Activated CD4-positive, alpha-beta T cell treated with anti-CD3 and anti-CD28 coated beads, Interleukin-2, amount 50 U/mL, for 24 hours (primary cell): Measurements from ENCODE around the gene GDF9.
"Not testable (repeated sequence)": the region's sequence is repeated elsewhere in the genome, so short reads cannot be mapped to it uniquely, and the experiment has no call there.

Source experiments
- DNase-seq, 2 donors: peaks; one replicate each; pipeline ENCODE4 v3.0.0-alpha.2; 2020; ENCODE audit warnings: low read depth in 1 of 2, low spot score in 1 of 2

The GDF9 gene

DNA sequence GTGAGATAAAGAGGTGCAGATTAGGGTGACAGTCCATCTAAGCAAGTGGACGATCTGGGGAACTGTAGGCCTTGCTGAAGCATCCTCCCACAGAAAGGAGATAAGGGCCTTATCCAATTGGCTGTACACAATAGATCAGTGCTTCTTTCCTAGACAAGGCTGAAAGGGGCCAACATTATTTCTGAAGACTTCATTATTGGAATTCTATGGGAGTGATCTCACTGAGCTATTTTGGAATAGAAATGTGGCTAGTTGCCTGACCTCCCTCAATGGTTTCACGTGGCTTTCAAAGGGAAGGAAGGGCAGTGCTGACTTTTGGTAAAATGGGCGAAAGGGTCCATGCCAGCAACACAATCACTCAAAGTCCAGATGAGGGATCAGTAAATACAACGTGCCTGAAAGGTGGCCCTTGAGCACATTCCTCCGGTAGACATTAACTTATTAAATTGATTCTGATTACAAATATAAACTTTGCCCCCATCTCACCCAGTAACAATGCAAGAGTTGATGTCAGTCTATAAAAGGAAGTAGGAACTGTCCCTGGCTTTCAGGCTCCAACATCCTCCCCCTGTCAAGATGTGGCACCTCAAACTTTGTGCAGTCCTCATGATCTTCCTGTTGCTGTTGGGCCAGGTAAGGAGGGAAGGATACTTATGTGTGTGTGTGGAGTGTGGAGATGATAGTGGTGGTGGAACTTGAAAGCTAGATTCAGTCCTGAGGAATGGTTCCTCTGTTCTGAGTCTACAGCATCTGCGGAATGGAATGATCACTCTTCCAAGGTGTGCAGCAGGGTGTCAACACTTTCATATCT lies 7.1 kb upstream of the GDF9 start, which contains the start of gene LEAP2:
Gene LEAP2, plus strand, starts transcription at position 550 of the 811 bp plus-strand sequence. Its CDS starts 27 bp downstream, at position 577.
- no peak for DNase-seq

DNA sequence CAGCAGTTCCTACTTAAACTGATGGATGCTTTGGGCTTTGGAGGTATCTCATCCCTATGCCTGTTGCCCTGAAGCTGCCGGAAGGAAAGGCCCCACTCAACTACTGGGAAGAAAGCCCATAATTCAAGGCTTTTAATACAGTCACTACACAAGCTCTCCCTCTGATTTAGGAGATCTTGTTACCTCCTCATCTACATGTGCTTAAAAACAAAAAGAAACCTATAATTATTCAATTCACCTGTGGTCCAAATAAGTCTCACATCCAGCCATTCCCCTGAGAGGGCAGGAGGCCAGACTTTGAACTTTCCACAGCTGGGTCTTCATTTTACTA lies 6.5 kb upstream of the GDF9 start:
- DNase-seq = no peak

DNA sequence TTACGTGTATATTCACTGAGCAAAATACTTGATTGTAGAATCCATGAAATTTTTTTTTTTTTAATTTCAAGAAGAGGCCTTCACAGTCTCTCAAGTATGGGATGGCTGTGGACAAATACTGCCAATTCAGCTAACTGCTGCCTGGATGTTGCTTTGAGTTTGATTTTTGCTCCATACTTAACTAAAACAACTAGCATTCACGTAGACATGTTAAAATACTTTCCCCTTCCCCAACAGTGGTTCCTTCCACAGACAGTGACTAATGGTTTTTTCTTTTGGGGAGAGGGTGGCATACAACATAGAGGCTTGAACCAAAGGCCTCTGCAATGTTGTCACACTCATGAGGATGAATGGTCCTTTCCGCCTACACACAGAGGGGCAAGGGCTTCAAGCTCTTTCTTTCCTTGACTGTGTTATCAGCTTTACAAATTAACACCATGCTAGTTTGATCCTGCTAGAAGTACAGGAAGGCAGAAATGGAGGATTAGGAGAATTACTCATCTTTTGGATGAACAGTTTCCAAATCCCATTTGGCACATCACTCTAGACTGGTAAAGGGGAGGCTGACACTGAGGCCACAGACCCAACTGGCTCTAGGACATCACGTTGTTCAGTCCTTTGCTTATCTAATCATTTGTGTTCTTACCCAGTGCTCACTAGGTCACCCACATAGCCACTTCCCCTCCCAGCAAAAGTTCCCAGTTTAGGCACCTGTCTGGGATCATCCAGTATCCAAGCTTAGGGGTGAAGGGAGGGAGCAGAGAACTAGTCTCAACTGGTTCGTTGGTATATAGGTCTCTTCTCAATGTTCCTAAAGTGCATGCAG lies 5.4 kb upstream of the GDF9 start:
- no peak for DNase-seq

DNA sequence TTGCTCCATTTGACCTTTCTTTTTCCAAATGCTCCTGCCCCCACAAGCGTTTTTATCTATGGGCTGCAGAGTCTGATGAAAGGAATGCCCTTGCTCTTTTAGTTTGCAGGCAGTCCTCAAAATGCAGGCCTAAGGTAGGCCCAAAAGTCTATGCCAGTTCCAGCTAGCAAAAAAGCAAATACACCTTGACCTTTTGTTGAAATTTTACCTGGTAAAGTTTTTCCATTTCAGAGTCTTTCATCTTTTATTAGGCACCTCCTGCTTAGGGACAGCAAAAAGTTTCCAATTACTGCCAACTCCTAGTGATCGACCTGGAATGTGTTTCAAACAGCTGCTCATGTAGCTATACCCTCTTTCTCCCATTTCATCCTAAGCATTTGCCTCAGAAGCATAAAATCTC lies 4.5 kb upstream of the GDF9 start:
- no peak for DNase-seq

GRCh38 chr5:132868754-132869153 lies 2.5 kb upstream of the GDF9 start:
- no peak for DNase-seq

GRCh38 chr5:132867046-132867451 lies 780 bp upstream of the GDF9 start:
- DNase-seq = no peak

DNA sequence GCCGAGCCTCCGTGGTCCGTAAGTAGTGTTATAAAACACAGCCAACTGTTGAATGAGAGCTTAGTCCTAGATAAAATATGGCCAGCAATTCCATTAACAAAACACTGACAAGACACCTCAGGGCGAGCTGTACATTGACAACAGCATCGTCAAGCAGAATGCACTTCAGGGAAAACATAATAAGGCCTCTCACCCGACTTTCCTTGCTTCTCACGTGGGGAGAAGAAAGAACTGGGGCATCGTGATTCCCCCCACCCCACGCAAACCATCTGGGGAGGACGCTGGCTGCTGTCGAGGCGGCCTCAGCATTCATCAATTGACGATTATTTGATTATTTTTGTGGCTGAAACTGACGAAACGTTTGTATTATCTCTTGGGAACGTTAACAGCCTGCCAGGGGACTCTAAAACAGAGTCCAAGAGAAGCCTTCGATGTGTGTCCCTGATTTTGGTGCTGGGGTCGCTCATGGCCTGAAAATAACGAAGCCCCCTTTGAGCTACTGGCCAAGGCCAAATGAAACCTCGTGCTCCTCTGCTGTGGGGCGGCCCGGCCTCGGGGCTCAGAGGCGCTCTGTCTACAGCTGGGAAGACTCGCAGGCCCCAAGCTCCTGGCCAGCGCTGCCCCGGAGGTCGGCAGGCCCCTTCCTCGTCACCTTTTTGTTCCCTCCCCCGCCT lies 464 bp downstream of the GDF9 start:
- no peak for DNase-seq

- no peak for DNase-seq
Observed at GRCh38 chr5:132860742-132861141, 5.5 kb downstream of the GDF9 start.

- no peak for DNase-seq
Observed at GRCh38 chr5:132859889-132860437, 6.3 kb downstream of the GDF9 start.

GRCh38 chr5:132856011-132856410 lies 10.3 kb downstream of the GDF9 start:
- DNase-seq = no peak

DNA sequence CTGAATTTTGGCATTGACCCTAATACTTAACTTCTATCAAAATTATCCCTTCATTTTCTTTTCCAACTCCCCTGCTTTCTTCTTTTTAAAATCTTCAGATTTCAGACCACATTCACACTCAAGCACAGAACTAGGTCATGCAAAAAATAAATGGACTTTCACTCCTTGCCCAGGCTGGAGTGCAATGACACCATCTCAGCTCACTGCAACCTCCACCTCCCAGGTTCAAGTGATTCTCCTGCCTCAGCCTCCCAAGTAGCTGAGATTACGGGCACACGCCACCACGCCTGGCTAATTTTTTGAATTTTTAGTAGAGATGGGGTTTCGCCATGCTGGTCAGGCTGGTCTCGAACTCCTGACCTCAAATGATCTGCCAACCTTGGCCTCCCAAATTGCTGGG lies 11.3 kb downstream of the GDF9 start:
- not testable (repeated sequence) for DNase-seq

- no peak for DNase-seq
Observed at GRCh38 chr5:132854301-132854700, 12.0 kb downstream of the GDF9 start.

DNA sequence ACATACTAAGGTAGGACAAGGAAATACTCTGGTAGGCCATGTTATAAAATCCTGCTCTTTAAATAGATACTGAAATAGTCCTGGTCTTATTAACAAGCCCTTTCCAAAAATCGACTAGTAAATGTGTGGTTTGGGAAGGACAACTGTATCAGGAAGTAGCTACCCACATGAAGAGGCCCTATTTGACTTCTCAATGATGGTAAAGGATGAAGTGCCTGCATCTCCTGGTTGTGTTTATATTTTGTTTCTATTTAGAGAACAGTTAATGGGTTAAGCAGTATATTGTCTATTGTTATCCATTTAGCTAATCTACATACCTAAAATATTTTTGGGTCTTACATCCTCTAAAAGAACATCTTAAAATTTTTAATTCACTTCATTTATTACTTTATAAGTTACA lies 12.5 kb downstream of the GDF9 start:
- no peak for DNase-seq

DNA sequence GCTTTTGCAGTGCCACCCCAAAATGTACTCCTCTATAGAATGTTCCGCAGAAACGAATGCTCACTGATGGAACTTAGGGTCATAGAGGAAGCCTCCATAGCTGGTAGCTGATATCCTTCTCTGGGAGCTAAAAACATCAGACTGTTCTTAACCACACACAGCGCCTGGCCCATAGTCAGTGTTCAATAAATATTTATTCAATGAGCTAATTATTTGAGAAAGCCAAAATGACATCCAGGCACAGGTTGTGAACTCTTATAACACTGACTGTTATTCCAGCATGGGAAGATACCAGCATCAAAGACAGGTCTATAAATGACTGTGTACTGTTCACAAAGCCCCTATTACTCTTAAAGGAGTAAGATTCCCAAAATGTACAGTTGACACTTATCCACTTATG lies 12.9 kb downstream of the GDF9 start:
- DNase-seq = no peak

DNA sequence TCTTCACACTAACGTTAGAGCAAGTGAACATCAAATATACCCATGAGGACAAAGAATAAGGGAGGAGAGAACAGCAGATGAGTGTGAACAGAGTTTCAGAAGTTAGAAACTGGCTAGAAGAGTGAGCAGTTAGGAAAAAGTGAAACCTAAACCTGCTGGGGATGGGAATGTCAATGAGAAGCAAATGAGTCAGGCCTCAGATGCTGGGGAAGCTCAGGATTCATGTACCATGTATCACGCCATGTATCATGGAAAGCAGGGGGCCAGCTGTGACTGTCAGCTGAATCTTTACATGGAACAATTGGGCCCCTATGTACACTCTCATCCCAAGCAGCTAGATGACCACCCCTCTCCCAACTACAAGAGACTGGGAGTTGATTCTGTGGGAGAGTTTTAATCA lies 16.2 kb downstream of the GDF9 start:
- DNase-seq = no peak

DNA sequence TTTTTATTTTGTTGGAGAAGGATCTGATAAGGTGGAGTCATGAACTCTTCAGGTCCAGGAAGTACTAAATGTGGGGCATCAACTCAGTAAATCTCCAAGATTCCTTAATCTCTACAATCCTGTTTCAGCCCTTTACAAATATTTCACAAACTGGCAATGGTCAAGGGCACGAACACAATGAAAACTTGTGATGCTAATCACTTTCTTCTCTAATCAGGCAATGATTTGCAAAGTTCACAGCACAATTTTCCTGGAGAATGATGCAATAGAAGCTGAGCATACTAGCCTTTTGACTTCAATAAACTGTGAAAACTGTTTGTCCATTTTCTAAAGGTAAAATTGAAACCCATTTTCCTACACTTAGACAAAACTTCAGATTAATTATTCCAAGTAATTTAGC lies 16.9 kb downstream of the GDF9 start:
- DNase-seq = no peak

- no peak for DNase-seq
Observed at GRCh38 chr5:132848270-132848669, 18.0 kb downstream of the GDF9 start.

DNA sequence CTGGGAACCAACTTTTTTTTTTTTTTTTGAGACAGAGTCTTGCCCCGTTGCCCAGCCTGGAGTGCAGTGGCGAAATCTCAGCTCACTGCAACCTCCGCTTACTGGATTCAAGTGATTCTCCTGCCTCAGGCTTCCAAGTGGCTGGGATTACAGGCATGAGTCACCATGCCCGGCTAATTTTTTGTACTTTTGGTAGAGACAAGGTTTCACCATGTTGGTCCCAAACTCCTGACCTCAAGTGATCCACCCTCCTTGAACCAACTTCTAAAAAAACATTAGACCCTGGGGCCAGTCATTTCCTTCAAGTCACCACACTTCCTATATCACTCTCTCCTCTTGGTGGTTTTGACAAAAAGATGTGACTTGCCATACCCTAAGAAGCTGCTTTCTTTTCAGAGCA lies 25.0 kb downstream of the GDF9 start:
- DNase-seq = no peak

DNA sequence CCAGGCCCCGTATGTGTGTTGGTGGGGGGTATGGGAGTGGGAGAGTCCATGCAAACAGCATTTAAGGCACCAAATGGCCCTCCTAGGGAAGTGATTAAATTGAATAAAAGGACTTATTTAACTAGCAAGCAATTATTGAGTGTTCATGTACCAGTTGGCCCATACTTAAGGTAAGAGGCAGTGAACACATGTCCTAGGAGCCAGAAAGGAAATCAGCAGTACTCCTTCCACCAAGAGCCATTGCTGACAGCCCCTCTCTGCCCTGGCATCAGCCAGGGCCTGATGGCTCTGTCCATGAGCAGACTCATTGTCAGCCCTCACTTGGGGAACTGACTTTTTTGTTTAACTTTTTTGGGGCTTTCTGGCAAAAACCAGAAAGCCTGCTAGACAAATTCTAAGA lies 25.4 kb downstream of the GDF9 start:
- DNase-seq = no peak

GRCh38 chr5:132840313-132840712 lies 26.0 kb downstream of the GDF9 start:
- no peak for DNase-seq

DNA sequence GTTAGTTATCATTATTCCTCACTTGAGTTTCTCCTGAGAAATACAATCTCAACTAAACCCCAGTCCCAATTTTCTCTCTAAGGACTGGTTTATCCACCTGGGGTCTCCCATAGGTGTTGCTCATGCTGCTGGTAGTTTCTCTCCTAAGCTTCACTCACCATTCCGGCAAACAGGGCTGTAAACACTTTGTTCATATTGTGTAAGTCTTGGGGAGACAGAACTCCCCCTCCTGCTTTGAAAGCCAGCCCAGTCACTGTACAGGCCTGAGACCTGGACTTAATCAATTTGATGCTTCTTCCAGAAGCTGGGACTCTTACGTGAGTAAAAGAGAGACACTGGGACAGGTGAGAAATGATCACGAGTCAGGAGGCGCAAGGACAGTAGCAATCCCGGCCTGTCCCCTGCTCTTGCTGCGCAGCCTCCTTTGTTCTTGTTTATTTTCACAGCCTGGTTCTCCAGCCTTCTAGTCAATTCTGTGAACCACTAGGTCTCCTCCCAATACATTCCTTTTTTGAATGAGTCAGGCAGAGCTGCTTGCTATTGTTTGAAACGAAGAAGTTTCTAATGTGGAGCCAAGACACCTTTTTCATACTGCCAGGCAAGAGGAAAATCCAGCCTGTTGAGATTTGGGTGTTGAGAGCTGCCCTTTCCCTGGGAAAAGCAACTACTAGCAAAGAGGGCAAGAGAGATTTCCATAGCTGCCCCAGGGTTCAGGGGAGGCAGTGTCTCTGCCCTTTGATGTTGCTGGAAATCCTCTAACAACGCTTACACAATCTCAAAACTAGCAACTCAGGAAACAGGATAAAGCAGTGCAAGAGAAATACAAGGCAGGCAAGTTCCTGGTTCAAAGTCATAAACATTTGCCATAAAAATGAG lies 26.6 kb downstream of the GDF9 start:
- DNase-seq = no peak
